PC-3 (cell line): ENCODE results near the gene ULK4. TPM values are rescaled to one million over a fixed set of nuclear protein-coding genes. Genes with fewer than 3 reads are reported as not detected.

Experiments
- ATAC-seq: fragments of 200-7000 bp; cut with Tn5 transposase; 2 replicates; pipeline ENCODE4 v1.9.1; 2020; ENCODE audit warnings: mild to moderate bottlenecking, moderate library complexity
- BruUV-seq: library from RNA; stranded (reverse); fragments of 400-500 nt; replicated peaks from 2 replicates; lab custom pipeline; 2021; lab: Mats Ljungman, UMichigan
- CTCF ChIA-PET: fragments of 300-600 bp; sonication (Branson Sonifier 250); formaldehyde crosslinking; loops from one replicate; lab custom pipeline; 2022; ENCODE audit warnings: antibody characterized with exemption; lab: Charles Lee
- POLR2A ChIA-PET: fragments of 300-600 bp; sonication (Branson Sonifier 250); formaldehyde crosslinking; loops from one replicate; lab custom pipeline; 2022; ENCODE audit warnings: antibody characterized with exemption; ENCODE audit not compliant: unreplicated experiment; lab: Charles Lee
- DNase-seq: peaks from one replicate; pipeline ENCODE4 v3.0.0-alpha.2; 2015
- H2AFZ ChIP-seq: fragments of 300-600 bp; sonication (generic); 2 replicates; pipeline ENCODE4 v1.6.0; 2016; ENCODE audit warnings: antibody characterized with exemption, low read length
- H3F3A ChIP-seq: fragments of 300-600 bp; sonication (generic); one replicate; pipeline ENCODE4 v1.6.0; 2017; ENCODE audit warnings: antibody characterized with exemption, low read length, control low read depth, mild to moderate bottlenecking; ENCODE audit not compliant: unreplicated experiment
- H3K27ac ChIP-seq: fragments of 300-600 bp; sonication (generic); 2 replicates; pipeline ENCODE4 v1.5.1; 2016; ENCODE audit warnings: mild to moderate bottlenecking, low read length
- H3K27me3 ChIP-seq: fragments of 300-600 bp; sonication (generic); 2 replicates; pipeline ENCODE4 v1.6.1; 2016; ENCODE audit warnings: low read length, mixed read lengths
- H3K36me3 ChIP-seq: fragments of 300-600 bp; sonication (generic); 2 replicates; pipeline ENCODE4 v1.6.1; 2016; ENCODE audit warnings: low read depth, mixed run types, low read length, mixed read lengths
- H3K4me1 ChIP-seq: fragments of 300-600 bp; sonication (generic); 2 replicates; pipeline ENCODE4 v1.5.1; 2016; ENCODE audit warnings: low read length; ENCODE audit not compliant: insufficient read depth
- H3K4me2 ChIP-seq: fragments of 300-600 bp; sonication (generic); 2 replicates; pipeline ENCODE4 v1.6.0; 2016; ENCODE audit warnings: low read length
- H3K4me3 ChIP-seq: fragments of 300-600 bp; sonication (generic); 2 replicates; pipeline ENCODE4 v1.5.1; 2016; ENCODE audit warnings: mild to moderate bottlenecking, low read length, mixed read lengths
- H3K79me2 ChIP-seq: fragments of 300-600 bp; sonication (generic); 2 replicates; pipeline ENCODE4 v1.6.1; 2017; ENCODE audit warnings: low read length, mixed read lengths
- H3K9ac ChIP-seq: fragments of 300-600 bp; sonication (generic); 2 replicates; pipeline ENCODE4 v1.6.0; 2016; ENCODE audit warnings: mild to moderate bottlenecking, low read length
- H3K9me2 ChIP-seq: fragments of 300-600 bp; sonication (generic); replicated peaks from 2 replicates; pipeline ENCODE4 v1.6.1; 2016; ENCODE audit warnings: mixed run types, low read length, mixed read lengths
- H3K9me3 ChIP-seq: fragments of 300-600 bp; sonication (generic); 2 replicates; pipeline ENCODE4 v1.6.1; 2016; ENCODE audit warnings: low read length, mixed read lengths
- H4K20me1 ChIP-seq: fragments of 300-600 bp; sonication (generic); 2 replicates; pipeline ENCODE4 v1.6.1; 2016; ENCODE audit warnings: low read length, mixed read lengths
- CTCF ChIP-seq: fragments of 300-600 bp; sonication (generic); conservative IDR thresholded peaks from 2 replicates; pipeline ENCODE4 v1.5.1; 2017; ENCODE audit warnings: antibody characterized with exemption, low read depth, mild to moderate bottlenecking, low read length
- EZH2 ChIP-seq: fragments of 300-600 bp; sonication (generic); IDR thresholded peaks from one replicate; pipeline ENCODE4 v1.6.1; 2017; ENCODE audit warnings: antibody characterized with exemption, mild to moderate bottlenecking, low read length; ENCODE audit not compliant: unreplicated experiment
- EZH2phosphoT487 ChIP-seq: fragments of 300-600 bp; sonication (generic); IDR thresholded peaks from 2 replicates; pipeline ENCODE4 v1.6.1; 2018; ENCODE audit warnings: mild to moderate bottlenecking, antibody characterized with exemption, low read length, borderline replicate concordance
- intact Hi-C: fragments of 100-400 bp; cut with micrococcal nuclease; formaldehyde crosslinking; loops from 2 replicates; pipeline ENCODE4 v1.9.0; 2023
- total RNA-seq: library from RNA; depleted of rRNA; stranded (reverse); fragments of >200 nt; gene quantifications from 2 replicates; pipeline ENCODE4 v1.2.3, GENCODE V29; 2014

ULK4 gene
- total RNA-seq, 1 experiment from 2014 or later: 4.8 TPM

GRCh38 chr3:41848753-41849574 lies 112.9 kb downstream of the ULK4 start:
- no TSS peak for BruUV-seq
- no peak for ATAC-seq

GRCh38 chr3:41847679-41848078 lies 114.2 kb downstream of the ULK4 start:
- no peaks in the 10 kb centered on the region for H3K36me3 ChIP-seq
- no TSS peak for BruUV-seq

More at GRCh38 chr3:41848753-41849574, 112.9 kb downstream of the ULK4 start:
- Histone ChIP-seq H3K9ac (no peak overlapping the region), H3K4me1 (peaks cover 3% of the 10 kb centered on the region; the same call in 1 of the 2 replicates), H3K27me3 (no peaks in the 10 kb centered on the region), H3K9me3 (no peaks in the 10 kb centered on the region), H3F3A (no peaks in the 10 kb centered on the region), H4K20me1 (no peaks in the 10 kb centered on the region), H3K79me2 (no peaks in the 10 kb centered on the region), H3K4me2 (no peak overlapping the region), H3K4me3 (no peak overlapping the region), H3K9me2 (no peaks in the 10 kb centered on the region), H3K36me3 (no peaks in the 10 kb centered on the region), H3K27ac (no peak overlapping the region), H2AFZ (no peak overlapping the region)
- intact Hi-C loops: no loop called here
- CTCF ChIA-PET: no interaction called here
- DNase-seq: no peak
- POLR2A ChIA-PET: no interaction called here
- TF ChIP-seq EZH2 (no peak), EZH2phosphoT487 (no peak), CTCF (no peak)

More at GRCh38 chr3:41847679-41848078, 114.2 kb downstream of the ULK4 start:
- Histone ChIP-seq H3K4me3 (no peak overlapping the region), H4K20me1 (no peaks in the 10 kb centered on the region), H3K4me2 (no peak overlapping the region), H3K9me2 (no peaks in the 10 kb centered on the region), H3K9ac (no peak overlapping the region), H3K4me1 (peaks cover 3% of the 10 kb centered on the region; the same call in 1 of the 2 replicates), H3K9me3 (no peaks in the 10 kb centered on the region), H3K27ac (no peak overlapping the region), H3K27me3 (no peaks in the 10 kb centered on the region), H2AFZ (no peak overlapping the region), H3K79me2 (no peaks in the 10 kb centered on the region), H3F3A (no peaks in the 10 kb centered on the region)
- intact Hi-C loops: no loop called here
- ATAC-seq (no peak), DNase-seq (no peak)
- ChIA-PET POLR2A (no interaction called here), CTCF (no interaction called here)
- TF ChIP-seq CTCF: no peak
- no peak for TF ChIP-seq EZH2phosphoT487
- no peak for TF ChIP-seq EZH2
